WI38 (cell line): ENCODE data around the gene ITGA2B.
"Not testable (repeated sequence)": the region's sequence is repeated elsewhere in the genome, so short reads cannot be mapped to it uniquely, and the experiment has no call there.

Experiments used
- H3K4me3 ChIP-seq: 2 replicates; pipeline ENCODE4 v1.5.1; 2011; ENCODE audit warnings: low read depth, mild to moderate bottlenecking, control low read depth, low read length
- TF ChIP-seq, protein P1 (sequence below): IDR thresholded peaks from 2 replicates; pipeline ENCODE4 v1.5.1; 2012; ENCODE audit warnings: low read depth, mild to moderate bottlenecking, control low read depth, low read length

The ITGA2B gene

DNA sequence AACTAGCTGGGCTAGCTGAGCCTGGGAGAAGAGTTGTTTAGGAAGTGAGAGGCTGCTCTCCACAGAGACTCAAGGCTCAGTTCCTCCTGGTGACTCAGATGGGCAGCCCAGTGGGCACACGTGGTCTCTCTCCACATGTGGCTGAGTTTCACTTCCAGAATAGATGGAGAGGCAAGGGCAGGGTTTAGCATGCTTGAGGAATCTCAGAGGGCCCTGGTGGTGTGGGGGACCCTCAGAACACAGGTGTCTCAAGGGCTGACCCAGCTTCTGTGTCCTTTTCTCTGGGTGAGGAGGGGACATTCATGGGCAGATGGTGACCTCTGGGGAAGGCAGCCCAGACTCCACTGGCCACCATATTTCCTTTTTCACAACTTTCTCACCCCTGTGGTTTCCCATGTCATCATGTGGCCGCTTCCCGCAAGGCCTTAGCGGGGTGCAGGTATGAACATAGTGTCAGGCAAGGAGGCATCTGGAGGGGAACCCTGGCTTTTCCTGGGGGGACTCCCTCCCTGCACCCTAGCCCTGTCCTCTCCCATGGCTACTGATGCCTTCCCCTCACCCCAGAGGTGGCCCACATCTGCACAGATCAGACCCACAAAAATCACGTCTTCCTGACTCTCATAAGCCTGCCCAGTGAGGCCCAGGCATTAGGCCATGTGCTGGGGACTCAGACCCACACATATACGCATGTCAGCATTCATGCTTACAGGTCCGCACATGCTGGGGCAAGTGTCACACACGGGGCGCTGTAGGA lies 41.0 kb downstream of the ITGA2B start:
- TF ChIP-seq, protein P1, sequence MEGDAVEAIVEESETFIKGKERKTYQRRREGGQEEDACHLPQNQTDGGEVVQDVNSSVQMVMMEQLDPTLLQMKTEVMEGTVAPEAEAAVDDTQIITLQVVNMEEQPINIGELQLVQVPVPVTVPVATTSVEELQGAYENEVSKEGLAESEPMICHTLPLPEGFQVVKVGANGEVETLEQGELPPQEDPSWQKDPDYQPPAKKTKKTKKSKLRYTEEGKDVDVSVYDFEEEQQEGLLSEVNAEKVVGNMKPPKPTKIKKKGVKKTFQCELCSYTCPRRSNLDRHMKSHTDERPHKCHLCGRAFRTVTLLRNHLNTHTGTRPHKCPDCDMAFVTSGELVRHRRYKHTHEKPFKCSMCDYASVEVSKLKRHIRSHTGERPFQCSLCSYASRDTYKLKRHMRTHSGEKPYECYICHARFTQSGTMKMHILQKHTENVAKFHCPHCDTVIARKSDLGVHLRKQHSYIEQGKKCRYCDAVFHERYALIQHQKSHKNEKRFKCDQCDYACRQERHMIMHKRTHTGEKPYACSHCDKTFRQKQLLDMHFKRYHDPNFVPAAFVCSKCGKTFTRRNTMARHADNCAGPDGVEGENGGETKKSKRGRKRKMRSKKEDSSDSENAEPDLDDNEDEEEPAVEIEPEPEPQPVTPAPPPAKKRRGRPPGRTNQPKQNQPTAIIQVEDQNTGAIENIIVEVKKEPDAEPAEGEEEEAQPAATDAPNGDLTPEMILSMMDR, result no peak
- no peak overlapping the region for H3K4me3 ChIP-seq

DNA sequence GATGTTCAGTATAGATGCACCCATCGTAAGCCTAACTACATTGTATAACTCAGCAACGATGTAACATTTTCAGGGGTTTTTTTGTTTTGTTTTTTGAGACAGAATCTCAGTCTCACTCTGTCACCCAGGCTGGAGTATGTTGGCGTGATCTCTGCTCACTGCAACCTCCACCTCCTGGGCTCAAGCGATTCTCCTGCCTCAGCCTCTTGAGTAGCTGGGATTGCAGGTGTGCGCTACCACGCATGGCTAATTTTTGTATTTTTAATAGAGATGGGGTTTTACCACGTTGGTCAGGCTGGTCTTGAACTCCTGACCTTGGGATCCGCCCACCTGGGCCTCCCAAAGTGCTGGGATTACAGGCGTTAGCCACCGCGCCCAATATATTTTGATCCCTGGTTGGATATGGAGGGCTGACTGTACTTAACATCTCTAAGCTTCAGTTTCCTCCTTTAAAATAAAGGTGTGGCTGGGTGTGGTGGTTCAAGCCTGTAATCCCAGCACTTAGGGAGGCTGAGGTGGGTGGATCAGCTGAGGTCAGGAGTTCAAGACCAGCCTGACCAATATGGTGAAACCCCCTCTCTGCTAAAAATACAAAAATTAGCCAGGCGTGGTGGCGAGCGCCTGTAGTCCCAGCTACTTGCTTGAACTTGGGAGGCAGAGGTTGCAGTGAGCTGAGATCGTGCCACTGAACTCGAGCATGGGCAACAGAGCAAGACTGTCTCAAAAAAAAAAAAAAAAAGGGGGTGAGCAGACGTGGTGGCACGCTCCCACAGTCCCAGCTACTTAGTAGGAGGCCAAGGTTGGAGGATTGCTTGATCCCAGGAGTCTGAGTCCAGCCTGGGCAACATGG lies 42.0 kb downstream of the ITGA2B start:
- not testable (repeated sequence) for H3K4me3 ChIP-seq

DNA sequence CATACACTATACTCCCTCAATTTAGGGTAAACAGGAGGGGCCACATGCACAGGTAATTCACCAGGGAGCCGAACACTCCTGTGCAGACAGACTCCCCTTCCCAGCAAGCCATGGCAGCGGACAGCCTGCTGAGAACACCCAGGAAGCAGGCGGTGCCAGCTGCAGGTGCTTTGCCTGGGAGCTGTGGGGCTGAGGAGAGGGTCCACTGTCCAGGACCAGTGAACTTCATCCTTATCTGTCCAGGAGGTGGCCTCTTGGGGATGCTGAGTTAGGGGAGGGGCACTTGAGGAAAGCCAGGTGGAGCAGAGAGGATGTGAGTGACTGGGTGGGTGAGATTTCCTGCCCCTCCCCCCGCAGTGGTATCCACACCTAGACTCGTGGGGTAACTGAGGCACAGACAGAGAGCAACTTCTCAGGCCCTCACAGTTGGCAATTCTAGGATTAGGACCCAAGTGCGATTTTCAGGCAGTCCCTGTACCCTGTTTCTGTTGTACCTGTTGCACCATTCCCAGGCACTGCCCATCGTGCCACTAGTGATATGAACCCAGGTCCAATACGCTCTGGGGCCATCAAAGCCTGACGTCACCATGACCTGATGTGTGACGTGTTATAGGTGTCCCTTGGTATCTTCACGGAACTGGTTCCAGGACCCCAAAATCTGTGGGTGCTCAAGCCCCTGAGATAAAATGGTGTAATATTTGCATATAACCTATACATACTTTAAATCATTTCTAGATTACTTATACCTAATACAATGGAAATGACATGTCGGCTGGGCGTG lies 43.2 kb downstream of the ITGA2B start:
- H3K4me3 ChIP-seq, result peak overlapping the region; percentile 97
- TF ChIP-seq, protein P1, result no peak

DNA sequence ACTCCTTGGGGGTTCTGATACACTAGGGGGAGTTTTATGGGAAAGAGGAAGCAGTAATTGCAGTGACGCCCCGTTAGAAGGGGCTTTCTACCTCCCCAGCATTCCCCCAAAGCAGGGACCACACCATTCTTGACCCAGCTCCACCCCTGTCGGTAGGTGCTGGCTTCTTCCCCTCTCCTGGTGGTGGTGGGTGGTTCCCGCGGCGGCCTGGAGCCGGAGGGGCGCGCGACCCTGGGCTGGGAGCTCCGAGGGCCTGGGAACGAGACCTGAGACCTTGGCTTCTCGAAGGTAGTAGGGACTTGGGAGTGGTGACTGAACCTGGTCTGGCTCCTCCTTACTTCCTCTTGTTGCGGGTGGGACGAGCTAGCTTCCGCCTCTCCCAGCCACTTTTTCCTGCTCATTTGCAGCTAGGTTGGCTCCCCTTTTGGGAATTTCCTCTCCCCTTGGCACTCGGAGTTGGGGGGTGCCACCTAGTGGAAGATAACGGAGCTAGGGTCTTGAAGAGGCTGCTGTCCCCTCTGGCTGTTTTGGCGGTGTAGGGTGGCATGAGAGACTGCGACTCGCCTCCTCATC lies 43.9 kb downstream of the ITGA2B start:
- peak overlapping the region; percentile 97 for H3K4me3 ChIP-seq
- TF ChIP-seq, protein P1, result peak; percentile 6; the same call in 1 of the 2 replicates

DNA sequence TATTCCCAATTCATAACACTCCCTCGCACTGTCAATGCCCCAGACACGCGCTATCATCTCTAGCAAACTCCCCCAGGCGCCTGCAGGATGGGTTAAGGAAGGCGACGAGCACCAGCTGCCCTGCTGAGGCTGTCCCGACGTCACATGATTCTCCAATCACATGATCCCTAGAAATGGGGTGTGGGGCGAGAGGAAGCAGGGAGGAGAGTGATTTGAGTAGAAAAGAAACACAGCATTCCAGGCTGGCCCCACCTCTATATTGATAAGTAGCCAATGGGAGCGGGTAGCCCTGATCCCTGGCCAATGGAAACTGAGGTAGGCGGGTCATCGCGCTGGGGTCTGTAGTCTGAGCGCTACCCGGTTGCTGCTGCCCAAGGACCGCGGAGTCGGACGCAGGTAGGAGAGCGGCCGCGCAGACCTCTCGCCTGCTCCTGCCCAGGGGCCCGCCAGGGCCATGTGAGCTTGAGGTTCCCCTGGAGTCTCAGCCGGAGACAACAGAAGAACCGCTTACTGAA lies 44.5 kb downstream of the ITGA2B start, which contains the start of gene GRN:
Gene GRN (plus strand): TSS at position 364 of the 515 bp plus-strand sequence. CDS start 3,863 bp downstream, outside the sequence.
- TF ChIP-seq, protein P1, result no peak
- H3K4me3 ChIP-seq, result peak within 1 kb of the TSS; percentile 97

DNA sequence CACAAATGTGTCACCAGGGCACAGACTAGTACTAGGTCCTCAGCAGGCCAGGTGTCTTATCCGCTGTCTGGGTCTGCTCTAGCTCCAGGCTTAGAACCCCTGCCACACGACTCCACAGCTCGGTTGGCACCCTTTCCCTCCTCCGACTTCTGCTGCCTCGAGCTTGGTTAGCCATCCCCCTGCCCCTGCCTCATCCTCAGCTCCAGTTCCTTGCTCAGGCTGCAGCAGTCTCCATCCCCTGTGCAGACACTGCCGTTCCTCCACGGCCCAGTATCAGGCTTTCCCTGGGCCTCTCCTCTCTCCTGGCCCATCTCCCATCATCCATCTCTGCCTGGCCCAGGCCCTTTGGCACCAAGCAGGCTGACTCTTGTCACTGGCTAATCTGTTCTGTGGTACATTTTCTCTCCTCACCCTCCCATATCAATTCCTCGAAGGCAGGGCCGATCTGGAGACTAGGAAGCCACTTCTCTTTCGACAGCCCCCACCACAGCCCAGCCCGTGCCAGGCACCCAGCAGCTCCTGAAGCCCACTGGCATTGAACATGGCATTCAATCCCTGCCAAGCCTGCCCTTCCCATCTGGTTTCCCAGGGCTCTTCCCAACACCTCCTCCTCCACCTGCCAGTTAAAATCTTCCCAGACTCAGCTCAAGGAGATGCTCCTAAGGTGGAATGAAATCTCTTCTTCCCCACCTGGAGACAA lies 45.8 kb downstream of the ITGA2B start:
- TF ChIP-seq, protein P1, result no peak
- no peak overlapping the region for H3K4me3 ChIP-seq

DNA sequence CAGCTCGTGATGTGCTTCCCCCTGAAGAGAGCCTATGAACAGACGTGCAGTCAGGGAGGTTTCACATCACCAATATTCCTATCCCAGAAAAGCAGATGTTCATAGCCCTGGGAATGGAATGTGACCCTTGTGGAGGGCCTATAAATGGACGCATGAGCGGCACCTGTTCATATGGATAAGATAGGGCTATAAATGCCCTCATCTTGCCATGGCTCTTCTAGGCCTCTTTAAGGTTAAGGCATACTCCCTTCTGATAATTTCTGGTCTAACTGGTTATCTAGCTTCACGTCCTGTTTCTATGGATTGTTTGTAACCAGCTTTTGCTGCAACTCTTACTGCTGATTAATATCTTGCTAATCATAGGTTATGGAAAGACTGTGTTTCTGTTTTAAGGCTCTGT lies 48.9 kb downstream of the ITGA2B start:
- H3K4me3 ChIP-seq, result not testable (repeated sequence)
